ENCODE results near the gene PKD1L1.

DNA sequence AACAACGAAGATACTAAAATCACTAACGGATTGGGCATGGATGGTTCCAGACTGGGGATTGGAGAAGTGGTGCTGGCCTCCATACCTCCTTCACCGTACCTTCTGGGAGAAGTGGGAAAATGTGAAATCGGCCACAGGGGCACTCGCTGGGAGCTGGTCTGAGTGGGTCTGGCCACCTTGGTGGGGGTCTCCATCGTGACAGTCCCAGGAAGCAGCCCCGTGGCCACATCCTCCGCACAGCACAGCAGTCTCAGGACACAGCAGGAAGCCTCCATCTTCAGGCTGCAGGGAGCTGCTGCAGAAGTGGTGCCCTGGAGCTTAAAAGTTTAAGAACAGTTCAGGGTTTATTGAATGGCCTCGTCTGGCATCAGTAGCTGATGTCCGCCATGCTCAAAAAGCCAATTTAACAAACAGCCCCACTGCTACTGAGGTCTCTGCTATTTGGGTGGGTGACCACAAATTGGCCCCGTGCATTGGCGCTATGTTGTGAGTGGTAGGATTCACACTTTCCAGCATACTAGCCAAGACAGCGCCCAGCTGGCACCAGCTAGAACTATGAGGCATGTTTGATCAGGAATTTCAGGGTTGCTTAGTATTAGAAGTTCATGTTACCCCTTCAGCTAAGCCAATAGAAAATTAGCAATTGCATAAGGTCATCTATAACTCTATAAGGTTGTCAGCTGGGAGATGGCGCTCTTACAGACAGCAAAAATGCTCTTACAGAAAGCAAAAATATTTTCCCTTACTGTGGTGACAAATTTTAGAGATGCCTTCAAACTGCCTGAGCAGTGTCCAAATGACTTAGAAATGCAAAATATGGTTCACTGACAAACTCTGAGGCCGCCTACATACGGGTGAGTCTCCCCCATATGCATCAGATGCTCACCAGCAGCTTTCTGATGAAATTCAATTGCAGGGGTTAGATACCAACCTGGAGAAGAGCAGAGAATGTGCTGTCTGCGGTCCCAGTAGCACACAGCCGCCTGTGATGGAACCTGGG lies 17.0 kb downstream of the PKD1L1 start:
- TF ChIP-seq, protein P1, sequence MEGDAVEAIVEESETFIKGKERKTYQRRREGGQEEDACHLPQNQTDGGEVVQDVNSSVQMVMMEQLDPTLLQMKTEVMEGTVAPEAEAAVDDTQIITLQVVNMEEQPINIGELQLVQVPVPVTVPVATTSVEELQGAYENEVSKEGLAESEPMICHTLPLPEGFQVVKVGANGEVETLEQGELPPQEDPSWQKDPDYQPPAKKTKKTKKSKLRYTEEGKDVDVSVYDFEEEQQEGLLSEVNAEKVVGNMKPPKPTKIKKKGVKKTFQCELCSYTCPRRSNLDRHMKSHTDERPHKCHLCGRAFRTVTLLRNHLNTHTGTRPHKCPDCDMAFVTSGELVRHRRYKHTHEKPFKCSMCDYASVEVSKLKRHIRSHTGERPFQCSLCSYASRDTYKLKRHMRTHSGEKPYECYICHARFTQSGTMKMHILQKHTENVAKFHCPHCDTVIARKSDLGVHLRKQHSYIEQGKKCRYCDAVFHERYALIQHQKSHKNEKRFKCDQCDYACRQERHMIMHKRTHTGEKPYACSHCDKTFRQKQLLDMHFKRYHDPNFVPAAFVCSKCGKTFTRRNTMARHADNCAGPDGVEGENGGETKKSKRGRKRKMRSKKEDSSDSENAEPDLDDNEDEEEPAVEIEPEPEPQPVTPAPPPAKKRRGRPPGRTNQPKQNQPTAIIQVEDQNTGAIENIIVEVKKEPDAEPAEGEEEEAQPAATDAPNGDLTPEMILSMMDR (IDR thresholded peaks at IDR 0.05) = no peak
- no peak for TF ChIP-seq ZFX (IDR thresholded peaks at IDR 0.05; ENCODE audit: borderline replicate concordance)

Measured in 22Rv1 (cell line).